IPS-18a (cell line): ENCODE measurements around the gene ZNF582.
"Not testable (repeated sequence)": the region's sequence is repeated elsewhere in the genome, so short reads cannot be mapped to it uniquely, and the experiment has no call there.

Source experiments
- H3K27ac ChIP-seq: one replicate; pipeline ENCODE4 v1.5.1; 2013; ENCODE audit warnings: low read length
- H3K27me3 ChIP-seq: one replicate; pipeline ENCODE4 v1.6.1; 2013; ENCODE audit warnings: mild to moderate bottlenecking, low read length; ENCODE audit not compliant: control insufficient read depth, insufficient read depth
- H3K36me3 ChIP-seq: one replicate; pipeline ENCODE4 v1.6.1; 2013; ENCODE audit warnings: low read depth, low read length; ENCODE audit not compliant: control insufficient read depth
- H3K4me1 ChIP-seq: one replicate; pipeline ENCODE4 v1.6.1; 2013; ENCODE audit warnings: low read depth, low read length; ENCODE audit not compliant: control insufficient read depth
- H3K4me3 ChIP-seq: one replicate; pipeline ENCODE4 v1.5.1; 2013; ENCODE audit warnings: low read length
- H3K9ac ChIP-seq: one replicate; pipeline ENCODE4 v1.6.1; 2013; ENCODE audit warnings: mild to moderate bottlenecking, low read length, moderate library complexity
- H3K9me3 ChIP-seq: one replicate; pipeline ENCODE4 v1.6.1; 2013; ENCODE audit warnings: low read depth, low read length; ENCODE audit not compliant: control insufficient read depth

The ZNF582 gene

GRCh38 chr19:56348289-56348877, 45.0 kb downstream of the ZNF582 start:
- Histone ChIP-seq H3K36me3 (no peaks in the 10 kb centered on the region), H3K27me3 (no peaks in the 10 kb centered on the region), H3K9me3 (peaks cover 2% of the 10 kb centered on the region), H3K4me3 (no peak overlapping the region), H3K4me1 (peaks cover 16% of the 10 kb centered on the region), H3K9ac (no peak overlapping the region), H3K27ac (no peak overlapping the region)

- no peak overlapping the region for H3K9ac ChIP-seq
- H3K27ac ChIP-seq = no peak overlapping the region
- no peaks in the 10 kb centered on the region for H3K27me3 ChIP-seq
- no peak overlapping the region for H3K4me3 ChIP-seq
- H3K9me3 ChIP-seq = peaks cover 13% of the 10 kb centered on the region
- H3K4me1 ChIP-seq = peaks cover 16% of the 10 kb centered on the region
- H3K36me3 ChIP-seq = no peaks in the 10 kb centered on the region
Measured at GRCh38 chr19:56347163-56347778, 46.1 kb downstream of the ZNF582 start.

GRCh38 chr19:56341948-56342347, 51.4 kb downstream of the ZNF582 start:
- Histone ChIP-seq H3K9me3 (peaks cover 41% of the 10 kb centered on the region), H3K27me3 (no peaks in the 10 kb centered on the region), H3K4me1 (peaks cover 8% of the 10 kb centered on the region), H3K4me3 (no peak overlapping the region), H3K36me3 (no peaks in the 10 kb centered on the region), H3K27ac (no peak overlapping the region), H3K9ac (no peak overlapping the region)

- H3K4me1 ChIP-seq, H3K36me3 ChIP-seq, H3K27me3 ChIP-seq, H3K4me3 ChIP-seq, H3K9ac ChIP-seq, H3K27ac ChIP-seq: not testable (repeated sequence)
- H3K9me3 ChIP-seq = peaks cover 41% of the 10 kb centered on the region
Measured at GRCh38 chr19:56339031-56339430, 54.3 kb downstream of the ZNF582 start.

GRCh38 chr19:56337077-56337476, 56.3 kb downstream of the ZNF582 start:
- not testable (repeated sequence) for H3K4me3 ChIP-seq, H3K9ac ChIP-seq, H3K4me1 ChIP-seq, H3K36me3 ChIP-seq, H3K27ac ChIP-seq, H3K27me3 ChIP-seq
- H3K9me3 ChIP-seq = peaks cover 34% of the 10 kb centered on the region

- not testable (repeated sequence) for H3K4me3 ChIP-seq, H3K36me3 ChIP-seq, H3K27me3 ChIP-seq, H3K27ac ChIP-seq, H3K9ac ChIP-seq, H3K4me1 ChIP-seq
- peaks cover 20% of the 10 kb centered on the region for H3K9me3 ChIP-seq
Measured at GRCh38 chr19:56335371-56335770, 58.0 kb downstream of the ZNF582 start.

GRCh38 chr19:56333506-56333905, 59.8 kb downstream of the ZNF582 start:
- no peak overlapping the region for H3K4me3 ChIP-seq
- H3K4me1 ChIP-seq = no peaks in the 10 kb centered on the region
- H3K9me3 ChIP-seq = peaks cover 17% of the 10 kb centered on the region
- H3K27ac ChIP-seq = no peak overlapping the region
- no peaks in the 10 kb centered on the region for H3K27me3 ChIP-seq
- no peaks in the 10 kb centered on the region for H3K36me3 ChIP-seq
- no peak overlapping the region for H3K9ac ChIP-seq
